Astrocyte (in vitro differentiated cells and primary cell): Measurements from ENCODE around the gene GAS2. TPM values are rescaled to one million over a fixed set of nuclear protein-coding genes. Genes with fewer than 3 reads are reported as not detected.

ENCODE experiments used
- DNase-seq: peaks from one replicate; pipeline ENCODE4 v3.0.0-alpha.2; 2010; ENCODE audit warnings: low read depth
- FAIRE-seq: peaks from 2 replicates; lab custom pipeline; 2011; peaks lifted over from hg19 to GRCh38; lab: Jason Lieb, UNC
- H2AFZ ChIP-seq: 2 replicates; pipeline ENCODE4 v1.6.0; 2012; ENCODE audit warnings: low read depth, low read length, inconsistent platforms
- H3K27ac ChIP-seq: 2 replicates; pipeline ENCODE4 v1.5.1; 2011; ENCODE audit warnings: low read depth, low read length, inconsistent platforms
- H3K27me3 ChIP-seq: 2 replicates; pipeline ENCODE4 v1.6.0; 2011; ENCODE audit warnings: low read length, inconsistent platforms; ENCODE audit not compliant: insufficient read depth
- H3K36me3 ChIP-seq: 2 replicates; pipeline ENCODE4 v1.5.1; 2011; ENCODE audit warnings: low read length, inconsistent platforms; ENCODE audit not compliant: insufficient read depth
- H3K4me1 ChIP-seq: 2 replicates; pipeline ENCODE4 v1.5.1; 2011; ENCODE audit warnings: low read length, inconsistent platforms; ENCODE audit not compliant: insufficient read depth
- H3K4me2 ChIP-seq: 2 replicates; pipeline ENCODE4 v1.6.0; 2012; ENCODE audit warnings: low read length, inconsistent platforms
- H3K4me3 ChIP-seq: 2 replicates; pipeline ENCODE4 v1.5.1; 2011; ENCODE audit warnings: low read depth, mild to moderate bottlenecking, low read length, inconsistent platforms; ENCODE audit not compliant: insufficient read depth
- H3K79me2 ChIP-seq: 2 replicates; pipeline ENCODE4 v1.6.0; 2012; ENCODE audit warnings: mild to moderate bottlenecking, low read length, inconsistent platforms; ENCODE audit not compliant: insufficient read depth
- H3K9ac ChIP-seq: 2 replicates; pipeline ENCODE4 v1.6.0; 2012; ENCODE audit warnings: mild to moderate bottlenecking, low read length, inconsistent platforms
- H3K9me3 ChIP-seq: 2 replicates; pipeline ENCODE4 v1.5.1; 2012; ENCODE audit warnings: low read depth, mild to moderate bottlenecking, low read length, inconsistent platforms; ENCODE audit not compliant: insufficient read depth
- H4K20me1 ChIP-seq: 2 replicates; pipeline ENCODE4 v1.6.0; 2012; ENCODE audit warnings: low read length, inconsistent platforms; ENCODE audit not compliant: insufficient read depth
- H3K27ac Mint-ChIP-seq: one replicate; pipeline ENCODE4 v1.8.0; 2021; ENCODE audit warnings: mild to moderate bottlenecking, mixed read lengths; ENCODE audit not compliant: unreplicated experiment
- H3K27me3 Mint-ChIP-seq: one replicate; pipeline ENCODE4 v1.8.0; 2021; ENCODE audit warnings: low read depth, mixed read lengths; ENCODE audit not compliant: unreplicated experiment
- H3K36me3 Mint-ChIP-seq: one replicate; pipeline ENCODE4 v1.8.0; 2021; ENCODE audit warnings: low read depth, mixed read lengths; ENCODE audit not compliant: unreplicated experiment
- H3K4me1 Mint-ChIP-seq: one replicate; pipeline ENCODE4 v1.8.0; 2021; ENCODE audit warnings: low read depth, mixed read lengths; ENCODE audit not compliant: unreplicated experiment
- H3K4me3 Mint-ChIP-seq: one replicate; pipeline ENCODE4 v1.8.0; 2021; ENCODE audit warnings: mild to moderate bottlenecking, moderate library complexity, mixed read lengths; ENCODE audit not compliant: unreplicated experiment
- H3K9me3 Mint-ChIP-seq: one replicate; pipeline ENCODE4 v1.8.0; 2021; ENCODE audit warnings: mild to moderate bottlenecking, mixed read lengths; ENCODE audit not compliant: unreplicated experiment
- CTCF ChIP-seq: IDR thresholded peaks from 2 replicates; pipeline ENCODE4 v1.5.1; 2011; ENCODE audit warnings: low read depth, mild to moderate bottlenecking, inconsistent platforms, low read length, moderate library complexity; ENCODE audit not compliant: insufficient read depth
- EZH2 ChIP-seq: IDR thresholded peaks from 2 replicates; pipeline ENCODE4 v1.6.1; 2012; ENCODE audit warnings: mild to moderate bottlenecking, low read length, inconsistent platforms; ENCODE audit not compliant: insufficient read depth
- total RNA-seq: library from RNA; stranded (reverse); gene quantifications from 2 replicates; pipeline ENCODE4 v1.2.1, GENCODE V29; 2021

GAS2 gene
- total RNA-seq, 1 donor from 2014 or later, result 1.5 TPM

GRCh38 chr11:22715971-22716370 lies 49.6 kb downstream of the GAS2 start:
- Mint-ChIP-seq H3K27me3 (no peaks in the 10 kb centered on the region), H3K27ac (no peak overlapping the region), H3K4me1 (no peaks in the 10 kb centered on the region), H3K9me3 (peaks cover 1% of the 10 kb centered on the region), H3K4me3 (no peak overlapping the region), H3K36me3 (no peaks in the 10 kb centered on the region)
- Histone ChIP-seq H3K9me3 (no peaks in the 10 kb centered on the region), H4K20me1 (no peaks in the 10 kb centered on the region), H3K27ac (no peak overlapping the region), H3K4me2 (no peak overlapping the region), H3K9ac (no peak overlapping the region), H2AFZ (no peak overlapping the region), H3K36me3 (no peaks in the 10 kb centered on the region), H3K79me2 (no peaks in the 10 kb centered on the region), H3K4me1 (no peaks in the 10 kb centered on the region), H3K4me3 (no peak overlapping the region), H3K27me3 (no peaks in the 10 kb centered on the region)
- FAIRE-seq, result no peak
- TF ChIP-seq CTCF (no peak), EZH2 (no peak)
- no peak for DNase-seq

DNA sequence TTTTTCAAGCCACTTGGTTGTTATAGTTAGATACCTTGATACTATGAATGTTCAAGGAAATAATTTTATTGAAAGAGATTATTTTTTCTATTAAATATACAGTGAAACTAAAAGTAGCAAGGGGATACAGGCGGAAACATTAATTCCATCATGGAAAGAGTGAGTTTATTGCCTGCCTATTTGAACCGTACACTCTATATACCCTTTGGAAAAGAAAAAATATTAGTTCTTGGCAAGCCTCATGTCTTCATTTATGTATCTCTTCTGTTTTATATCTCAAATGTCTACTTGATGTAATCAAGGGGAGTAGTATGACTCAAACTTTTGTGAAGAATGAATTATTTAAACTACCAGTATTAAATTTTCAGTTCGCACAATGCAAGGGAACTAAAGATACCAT lies 54.0 kb downstream of the GAS2 start:
- H3K4me1 Mint-ChIP-seq, result no peaks in the 10 kb centered on the region
- Histone ChIP-seq H3K4me1 (no peaks in the 10 kb centered on the region), H3K27me3 (no peaks in the 10 kb centered on the region), H3K4me2 (no peak overlapping the region), H3K79me2 (no peaks in the 10 kb centered on the region), H3K9ac (no peak overlapping the region), H3K36me3 (no peaks in the 10 kb centered on the region), H3K27ac (no peak overlapping the region), H3K4me3 (no peak overlapping the region), H4K20me1 (no peaks in the 10 kb centered on the region), H2AFZ (no peak overlapping the region), H3K9me3 (no peaks in the 10 kb centered on the region)
- no peak overlapping the region for H3K4me3 Mint-ChIP-seq
- TF ChIP-seq EZH2, result no peak
- no peak for TF ChIP-seq CTCF
- no peak for DNase-seq
- FAIRE-seq, result no peak
- no peak overlapping the region for H3K27ac Mint-ChIP-seq
- H3K27me3 Mint-ChIP-seq, result no peaks in the 10 kb centered on the region
- no peaks in the 10 kb centered on the region for H3K36me3 Mint-ChIP-seq
- H3K9me3 Mint-ChIP-seq, result peaks cover 1% of the 10 kb centered on the region

- H2AFZ ChIP-seq, result no peak overlapping the region
- no peak for TF ChIP-seq CTCF
- TF ChIP-seq EZH2, result no peak
These were observed 56.9 kb downstream of the GAS2 start for GRCh38 chr11:22723274-22723673.

More at GRCh38 chr11:22723274-22723673, 56.9 kb downstream of the GAS2 start:
- H3K9me3 Mint-ChIP-seq, result no peaks in the 10 kb centered on the region
- Histone ChIP-seq H3K4me2 (no peak overlapping the region), H3K9me3 (no peaks in the 10 kb centered on the region), H3K4me3 (no peak overlapping the region), H3K36me3 (no peaks in the 10 kb centered on the region), H3K9ac (no peak overlapping the region), H3K4me1 (no peaks in the 10 kb centered on the region), H3K79me2 (no peaks in the 10 kb centered on the region), H3K27me3 (no peaks in the 10 kb centered on the region), H4K20me1 (no peaks in the 10 kb centered on the region), H3K27ac (no peak overlapping the region)
- DNase-seq, result no peak
- H3K4me3 Mint-ChIP-seq, result no peak overlapping the region
- H3K27ac Mint-ChIP-seq, result no peak overlapping the region
- H3K36me3 Mint-ChIP-seq, result no peaks in the 10 kb centered on the region
- H3K27me3 Mint-ChIP-seq, result no peaks in the 10 kb centered on the region
- no peaks in the 10 kb centered on the region for H3K4me1 Mint-ChIP-seq
- FAIRE-seq, result no peak
